Panc1 (cell line): ENCODE data around the gene CDCP1.

Experiments
- CTCF ChIP-seq: fragments of 450-650 bp; IDR thresholded peaks from 2 replicates; pipeline ENCODE4 v1.5.1; 2017; ENCODE audit warnings: mild to moderate bottlenecking
- POLR2AphosphoS5 ChIP-seq: IDR thresholded peaks from 2 replicates; pipeline ENCODE4 v1.6.1; 2012; ENCODE audit warnings: mild to moderate bottlenecking, low read depth, low read length, moderate library complexity
- REST ChIP-seq, 2 experiments: IDR thresholded peaks; 2 replicates each; pipeline ENCODE4 v1.6.1; 2011 to 2012; ENCODE audit warnings: low read depth in 2 of 2, control low read depth in 1 of 2, low read length in 1 of 2, mild to moderate bottlenecking in 1 of 2, moderate library complexity in 1 of 2; ENCODE audit not compliant: insufficient read depth in 1 of 2
- SIN3A ChIP-seq: IDR thresholded peaks from 2 replicates; pipeline ENCODE4 v1.6.1; 2012; ENCODE audit warnings: low read depth, mild to moderate bottlenecking, low read length, moderate library complexity, borderline replicate concordance; ENCODE audit not compliant: insufficient read depth
- TCF7L2 ChIP-seq: IDR thresholded peaks from 2 replicates; pipeline ENCODE4 v1.6.1; 2011; ENCODE audit warnings: mild to moderate bottlenecking, low read depth, low read length, inconsistent platforms

GRCh38 chr3:45145681-45146614, at the start of gene CDCP1:
- no peak for TF ChIP-seq CTCF
- TF ChIP-seq POLR2AphosphoS5, result 0 out of 2 replicates have a peak, but pooled peaks have one; percentile 20
- TF ChIP-seq REST (IDR thresholded peaks at IDR 0.05; ENCODE audit: insufficient read depth in 1 of 2, low read depth in 2 of 2, low read length in 1 of 2), result no peak
- TF ChIP-seq TCF7L2, result no peak
- TF ChIP-seq SIN3A, result no peak
